Measurements from ENCODE around the gene SMIM22. TPM values are rescaled to one million over a fixed set of nuclear protein-coding genes. Genes with fewer than 3 reads are reported as not detected.
"Not testable (repeated sequence)": the region's sequence is repeated elsewhere in the genome, so short reads cannot be mapped to it uniquely, and the experiment has no call there.

The SMIM22 gene
- polyA plus RNA-seq, 1 experiment, result not detected

- ChIA-PET CTCF (no interaction called here), POLR2A (interaction anchor here (0.5 kb wide), 1 partner anchor 41 kb away, joined by 3 read pairs; no protein-coding TSS in a partner anchor)
- Histone ChIP-seq H3K9me3 (ENCODE audit: control insufficient read depth, insufficient read depth, low read length) (no peaks in the 10 kb centered on the region), H3K27me3 (ENCODE audit: control insufficient read depth, insufficient read depth, low read length) (peaks cover 2% of the 10 kb centered on the region), H3K27ac (ENCODE audit: low read depth, low read length) (no peak overlapping the region), H3K4me3 (ENCODE audit: low read depth, low read length) (no peak overlapping the region)
- no peak for DNase-seq (ENCODE audit: low read depth, low spot score)
- TF ChIP-seq CTCF (IDR thresholded peaks at IDR 0.05; ENCODE audit: low read depth, low read length), result no peak
Measured at GRCh38 chr16:4783951-4784336, 11.2 kb upstream of the SMIM22 start.

- POLR2A ChIA-PET, result interaction anchor here (0.5 kb wide), 1 partner anchor 40 kb away, joined by 3 read pairs; no protein-coding TSS in a partner anchor
- CTCF ChIA-PET, result not testable (repeated sequence)
Measured at GRCh38 chr16:4784444-4784987, 10.7 kb upstream of the SMIM22 start.

GRCh38 chr16:4785758-4786433 is 9.3 kb upstream of the SMIM22 start:
- H3K9me3 ChIP-seq (ENCODE audit: control insufficient read depth, insufficient read depth, low read length), result no peaks in the 10 kb centered on the region
- H3K4me3 ChIP-seq (ENCODE audit: low read depth, low read length), result no peak overlapping the region
- peaks cover 6% of the 10 kb centered on the region for H3K27me3 ChIP-seq (ENCODE audit: control insufficient read depth, insufficient read depth, low read length)
- ChIA-PET POLR2A (interaction anchor here (0.7 kb wide), 1 partner anchor 42 kb away, joined by 8 read pairs; no protein-coding TSS in a partner anchor), CTCF (no interaction called here)
- TF ChIP-seq CTCF (IDR thresholded peaks at IDR 0.05; ENCODE audit: low read depth, low read length), result no peak
- no peak for DNase-seq (ENCODE audit: low read depth, low spot score)
- H3K27ac ChIP-seq (ENCODE audit: low read depth, low read length), result no peak overlapping the region

More at GRCh38 chr16:4784444-4784987, 10.7 kb upstream of the SMIM22 start:
- DNase-seq (ENCODE audit: low read depth, low spot score); H3K9me3 ChIP-seq (ENCODE audit: control insufficient read depth, insufficient read depth, low read length); H3K27me3 ChIP-seq (ENCODE audit: control insufficient read depth, insufficient read depth, low read length); H3K27ac ChIP-seq (ENCODE audit: low read depth, low read length); H3K4me3 ChIP-seq (ENCODE audit: low read depth, low read length): not testable (repeated sequence)

- Histone ChIP-seq H3K27ac (ENCODE audit: low read depth, low read length) (no peak overlapping the region), H3K27me3 (ENCODE audit: control insufficient read depth, insufficient read depth, low read length) (peaks cover 6% of the 10 kb centered on the region), H3K9me3 (ENCODE audit: control insufficient read depth, insufficient read depth, low read length) (no peaks in the 10 kb centered on the region), H3K4me3 (ENCODE audit: low read depth, low read length) (no peak overlapping the region)
- no peak for DNase-seq (ENCODE audit: low read depth, low spot score)
- TF ChIP-seq CTCF (IDR thresholded peaks at IDR 0.05; ENCODE audit: low read depth, low read length), result no peak
- CTCF ChIA-PET, result no interaction called here
- POLR2A ChIA-PET, result no interaction called here
Measured at GRCh38 chr16:4787068-4787467, 8.1 kb upstream of the SMIM22 start.

- no peak for DNase-seq (ENCODE audit: low read depth, low spot score)
- Histone ChIP-seq H3K27me3 (ENCODE audit: control insufficient read depth, insufficient read depth, low read length) (peaks cover 6% of the 10 kb centered on the region), H3K27ac (ENCODE audit: low read depth, low read length) (no peak within 1 kb of the TSS), H3K4me3 (ENCODE audit: low read depth, low read length) (no peak within 1 kb of the TSS), H3K9me3 (ENCODE audit: control insufficient read depth, insufficient read depth, low read length) (no peaks in the 10 kb centered on the region)
- TF ChIP-seq CTCF (IDR thresholded peaks at IDR 0.05; ENCODE audit: low read depth, low read length), result no peak
- CTCF ChIA-PET, result no interaction called here
- POLR2A ChIA-PET, result no interaction called here
Measured at GRCh38 chr16:4787627-4788482, 7.3 kb upstream of the SMIM22 start, which contains the start of gene SEPTIN12. Gene SEPTIN12, minus strand, starts transcription at chr16:4788345. Its CDS starts 700 bp downstream, at chr16:4787645.
